GM23338 (cell line): Measurements from ENCODE around the gene VILL. TPM values are rescaled to one million over a fixed set of nuclear protein-coding genes. Genes with fewer than 3 reads are reported as not detected.

Source experiments
- ATAC-seq: fragments of 200-7000 bp; cut with Tn5 transposase; 3 replicates; pipeline ENCODE4 v1.9.1; 2020
- DNase-seq: peaks from one replicate; pipeline ENCODE4 v3.0.0-alpha.2; 2015; ENCODE audit warnings: low spot score
- H2AFZ ChIP-seq: fragments of 200-600 bp; sonication (generic); 2 replicates; pipeline ENCODE4 v1.8.0; 2016; ENCODE audit warnings: antibody characterized with exemption, mild to moderate bottlenecking, moderate library complexity
- H3F3A ChIP-seq: fragments of 200-600 bp; sonication (generic); replicated peaks from 2 replicates; pipeline ENCODE4 v1.8.0; 2017; ENCODE audit warnings: antibody characterized with exemption, mixed run types, low read depth
- H3K27ac ChIP-seq: fragments of 200-600 bp; sonication (generic); 2 replicates; pipeline ENCODE4 v1.6.1; 2016; ENCODE audit warnings: low read depth
- H3K27me3 ChIP-seq: fragments of 200-600 bp; sonication (generic); 2 replicates; pipeline ENCODE4 v1.8.0; 2016; ENCODE audit warnings: mild to moderate bottlenecking, mixed run types, moderate library complexity; ENCODE audit not compliant: insufficient read depth
- H3K36me3 ChIP-seq: fragments of 200-600 bp; sonication (generic); 2 replicates; pipeline ENCODE4 v1.8.0; 2016; ENCODE audit warnings: mild to moderate bottlenecking; ENCODE audit not compliant: insufficient read depth
- H3K4me1 ChIP-seq: fragments of 200-600 bp; sonication (generic); 2 replicates; pipeline ENCODE4 v1.8.0; 2016; ENCODE audit warnings: mild to moderate bottlenecking, moderate library complexity; ENCODE audit not compliant: insufficient read depth
- H3K4me2 ChIP-seq: fragments of 200-600 bp; sonication (generic); 2 replicates; pipeline ENCODE4 v1.7.1; 2017; ENCODE audit warnings: mixed run types
- H3K4me3 ChIP-seq: fragments of 200-600 bp; sonication (generic); 2 replicates; pipeline ENCODE4 v1.6.1; 2016; ENCODE audit warnings: mixed run types
- H3K79me2 ChIP-seq: fragments of 200-600 bp; sonication (generic); replicated peaks from 2 replicates; pipeline ENCODE4 v1.8.0; 2017; ENCODE audit warnings: mild to moderate bottlenecking; ENCODE audit not compliant: insufficient read depth
- H3K9me2 ChIP-seq: fragments of 200-600 bp; sonication (generic); 2 replicates; pipeline ENCODE4 v1.8.0; 2017; ENCODE audit not compliant: insufficient read depth
- H4K20me1 ChIP-seq: fragments of 200-600 bp; sonication (generic); replicated peaks from 2 replicates; pipeline ENCODE4 v1.8.0; 2017; ENCODE audit warnings: mild to moderate bottlenecking; ENCODE audit not compliant: insufficient read depth
- H3K27ac Mint-ChIP-seq: 2 replicates; pipeline ENCODE4 v1.8.0; 2020; ENCODE audit warnings: inconsistent platforms, mild to moderate bottlenecking, moderate library complexity, mixed read lengths
- H3K27me3 Mint-ChIP-seq: 3 replicates; pipeline ENCODE4 v1.8.0; 2022; ENCODE audit warnings: low read depth, mild to moderate bottlenecking, moderate library complexity, mixed read lengths, inconsistent platforms; ENCODE audit not compliant: insufficient read depth, poor library complexity
- H3K36me3 Mint-ChIP-seq: 3 replicates; pipeline ENCODE4 v1.8.0; 2021; ENCODE audit warnings: low read depth, mild to moderate bottlenecking, inconsistent platforms, moderate library complexity, mixed read lengths
- H3K4me1 Mint-ChIP-seq: 3 replicates; pipeline ENCODE4 v1.8.0; 2020; ENCODE audit warnings: mild to moderate bottlenecking, inconsistent platforms, mixed read lengths
- H3K4me3 Mint-ChIP-seq: 3 replicates; pipeline ENCODE4 v1.8.0; 2021; ENCODE audit warnings: moderate library complexity, mild to moderate bottlenecking, inconsistent platforms, mixed read lengths
- H3K9me3 Mint-ChIP-seq: 3 replicates; pipeline ENCODE4 v1.8.0; 2020; ENCODE audit warnings: moderate library complexity, mild to moderate bottlenecking, inconsistent platforms, mixed read lengths
- CREB1 ChIP-seq: fragments of 250-450 bp; sonication (Bioruptor Pico); IDR thresholded peaks from 2 replicates; pipeline ENCODE4 v1.5.0; 2020; ENCODE audit warnings: low read depth, mild to moderate bottlenecking, moderate library complexity
- CTCF ChIP-seq, 2 experiments: fragments of 200-600 bp in 1 of 2; sonication (generic) in 1 of 2; conservative IDR thresholded peaks; 2 replicates each; pipeline versions ENCODE4 v1.5.1 to v1.6.1; 2016 to 2017; ENCODE audit warnings: antibody characterized with exemption in 2 of 2, low read depth in 2 of 2, mild to moderate bottlenecking in 2 of 2, moderate library complexity in 1 of 2
- ETS1 ChIP-seq: IDR thresholded peaks from 2 replicates; pipeline ENCODE4 v1.6.1; 2016; ENCODE audit warnings: antibody characterized with exemption
- EZH2 ChIP-seq: fragments of 200-600 bp; sonication (generic); IDR thresholded peaks from one replicate; pipeline ENCODE4 v1.8.0; 2017; ENCODE audit warnings: antibody characterized with exemption, mild to moderate bottlenecking, low read depth; ENCODE audit not compliant: unreplicated experiment
- EZH2phosphoT487 ChIP-seq: fragments of 200-600 bp; sonication (generic); IDR thresholded peaks from one replicate; pipeline ENCODE4 v1.8.1; 2018; ENCODE audit warnings: antibody characterized with exemption; ENCODE audit not compliant: unreplicated experiment
- JUNB ChIP-seq: IDR thresholded peaks from one replicate; pipeline ENCODE4 v1.6.1; 2016; ENCODE audit warnings: antibody characterized with exemption; ENCODE audit not compliant: unreplicated experiment
- NANOG ChIP-seq: IDR thresholded peaks from 2 replicates; pipeline ENCODE4 v1.6.1; 2016; ENCODE audit warnings: antibody characterized with exemption, borderline replicate concordance
- POLR2AphosphoS5 ChIP-seq: IDR thresholded peaks from 2 replicates; pipeline ENCODE4 v1.6.1; 2016; ENCODE audit warnings: antibody characterized with exemption, low read depth
- REST ChIP-seq: IDR thresholded peaks from one replicate; pipeline ENCODE4 v1.6.1; 2018; ENCODE audit warnings: antibody characterized with exemption; ENCODE audit not compliant: unreplicated experiment
- STAT1 ChIP-seq: IDR thresholded peaks from one replicate; pipeline ENCODE4 v1.6.1; 2016; ENCODE audit warnings: antibody characterized with exemption; ENCODE audit not compliant: unreplicated experiment
- ZNF114 ChIP-seq: fragments of 250-450 bp; sonication (Bioruptor Pico); IDR thresholded peaks from 2 replicates; pipeline ENCODE4 v1.5.0; 2020; ENCODE audit warnings: mild to moderate bottlenecking, moderate library complexity
- ZNF331 ChIP-seq: fragments of 250-450 bp; sonication (Bioruptor Pico); IDR thresholded peaks from 2 replicates; pipeline ENCODE4 v1.5.0; 2020; ENCODE audit warnings: low read depth, mild to moderate bottlenecking, moderate library complexity
- polyA plus RNA-seq: library from polyadenylated mRNA; unstranded; fragments of >200 nt; fragmentation: Nextera tagmentation; extraction: Ambion mirVana; gene quantifications from 2 replicates; pipeline ENCODE4 v1.2.1, GENCODE V29; 2016
- total RNA-seq: library from RNA; depleted of rRNA; stranded (reverse); fragments of >200 nt; shearing (Covaris generic); gene quantifications from 2 replicates; pipeline ENCODE4 v1.2.3, GENCODE V29; 2014
- TF ChIP-seq, protein P1 (sequence below): fragments of 250-450 bp; sonication (Bioruptor Pico); IDR thresholded peaks from 2 replicates; pipeline ENCODE4 v1.5.0; 2020; ENCODE audit warnings: mild to moderate bottlenecking, moderate library complexity

VILL gene
- total and polyA plus RNA-seq, 2 experiments from 2014 or later: 2.7 to 9.8 TPM

DNA sequence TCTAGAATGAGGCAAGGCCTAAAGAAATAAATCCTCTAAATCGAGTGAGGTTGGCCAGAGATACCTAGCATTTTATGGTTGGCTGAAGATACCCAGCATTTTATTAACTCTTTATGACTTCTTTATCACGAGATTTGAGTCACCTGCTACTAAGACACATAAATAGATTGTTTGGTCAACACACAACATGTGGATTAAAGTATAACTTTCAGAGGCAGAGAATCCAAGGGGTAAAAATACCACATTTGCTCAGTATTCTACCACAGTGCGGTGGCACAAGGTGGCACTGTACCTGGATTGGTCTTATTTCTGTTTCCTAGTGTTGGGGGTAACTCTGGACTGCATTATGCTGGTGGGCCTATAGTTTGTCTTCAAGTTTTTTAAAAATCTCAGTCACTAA is 27.0 kb upstream of the VILL start:
- H4K20me1 ChIP-seq: no peaks in the 10 kb centered on the region
- Mint-ChIP-seq H3K4me3 (no peak overlapping the region), H3K36me3 (peaks cover 4% of the 10 kb centered on the region; the same call in 2 of the 3 replicates), H3K27ac (0 out of 2 replicates have a peak overlapping the region, but pooled peaks have one; percentile 96), H3K27me3 (peaks cover 2% of the 10 kb centered on the region), H3K4me1 (peaks cover 34% of the 10 kb centered on the region), H3K9me3 (no peaks in the 10 kb centered on the region)
- no peaks in the 10 kb centered on the region for H3K79me2 ChIP-seq
- ATAC-seq (no peak), DNase-seq (no peak)
- H3K4me3 ChIP-seq: no peak overlapping the region
- no peak overlapping the region for H2AFZ ChIP-seq
- no peaks in the 10 kb centered on the region for H3K36me3 ChIP-seq
- no peaks in the 10 kb centered on the region for H3F3A ChIP-seq
- peak overlapping the region; percentile 88; the same call in 1 of the 2 replicates for H3K27ac ChIP-seq
- H3K27me3 ChIP-seq: no peaks in the 10 kb centered on the region
- no peaks in the 10 kb centered on the region for H3K9me2 ChIP-seq
- TF ChIP-seq, protein P1, sequence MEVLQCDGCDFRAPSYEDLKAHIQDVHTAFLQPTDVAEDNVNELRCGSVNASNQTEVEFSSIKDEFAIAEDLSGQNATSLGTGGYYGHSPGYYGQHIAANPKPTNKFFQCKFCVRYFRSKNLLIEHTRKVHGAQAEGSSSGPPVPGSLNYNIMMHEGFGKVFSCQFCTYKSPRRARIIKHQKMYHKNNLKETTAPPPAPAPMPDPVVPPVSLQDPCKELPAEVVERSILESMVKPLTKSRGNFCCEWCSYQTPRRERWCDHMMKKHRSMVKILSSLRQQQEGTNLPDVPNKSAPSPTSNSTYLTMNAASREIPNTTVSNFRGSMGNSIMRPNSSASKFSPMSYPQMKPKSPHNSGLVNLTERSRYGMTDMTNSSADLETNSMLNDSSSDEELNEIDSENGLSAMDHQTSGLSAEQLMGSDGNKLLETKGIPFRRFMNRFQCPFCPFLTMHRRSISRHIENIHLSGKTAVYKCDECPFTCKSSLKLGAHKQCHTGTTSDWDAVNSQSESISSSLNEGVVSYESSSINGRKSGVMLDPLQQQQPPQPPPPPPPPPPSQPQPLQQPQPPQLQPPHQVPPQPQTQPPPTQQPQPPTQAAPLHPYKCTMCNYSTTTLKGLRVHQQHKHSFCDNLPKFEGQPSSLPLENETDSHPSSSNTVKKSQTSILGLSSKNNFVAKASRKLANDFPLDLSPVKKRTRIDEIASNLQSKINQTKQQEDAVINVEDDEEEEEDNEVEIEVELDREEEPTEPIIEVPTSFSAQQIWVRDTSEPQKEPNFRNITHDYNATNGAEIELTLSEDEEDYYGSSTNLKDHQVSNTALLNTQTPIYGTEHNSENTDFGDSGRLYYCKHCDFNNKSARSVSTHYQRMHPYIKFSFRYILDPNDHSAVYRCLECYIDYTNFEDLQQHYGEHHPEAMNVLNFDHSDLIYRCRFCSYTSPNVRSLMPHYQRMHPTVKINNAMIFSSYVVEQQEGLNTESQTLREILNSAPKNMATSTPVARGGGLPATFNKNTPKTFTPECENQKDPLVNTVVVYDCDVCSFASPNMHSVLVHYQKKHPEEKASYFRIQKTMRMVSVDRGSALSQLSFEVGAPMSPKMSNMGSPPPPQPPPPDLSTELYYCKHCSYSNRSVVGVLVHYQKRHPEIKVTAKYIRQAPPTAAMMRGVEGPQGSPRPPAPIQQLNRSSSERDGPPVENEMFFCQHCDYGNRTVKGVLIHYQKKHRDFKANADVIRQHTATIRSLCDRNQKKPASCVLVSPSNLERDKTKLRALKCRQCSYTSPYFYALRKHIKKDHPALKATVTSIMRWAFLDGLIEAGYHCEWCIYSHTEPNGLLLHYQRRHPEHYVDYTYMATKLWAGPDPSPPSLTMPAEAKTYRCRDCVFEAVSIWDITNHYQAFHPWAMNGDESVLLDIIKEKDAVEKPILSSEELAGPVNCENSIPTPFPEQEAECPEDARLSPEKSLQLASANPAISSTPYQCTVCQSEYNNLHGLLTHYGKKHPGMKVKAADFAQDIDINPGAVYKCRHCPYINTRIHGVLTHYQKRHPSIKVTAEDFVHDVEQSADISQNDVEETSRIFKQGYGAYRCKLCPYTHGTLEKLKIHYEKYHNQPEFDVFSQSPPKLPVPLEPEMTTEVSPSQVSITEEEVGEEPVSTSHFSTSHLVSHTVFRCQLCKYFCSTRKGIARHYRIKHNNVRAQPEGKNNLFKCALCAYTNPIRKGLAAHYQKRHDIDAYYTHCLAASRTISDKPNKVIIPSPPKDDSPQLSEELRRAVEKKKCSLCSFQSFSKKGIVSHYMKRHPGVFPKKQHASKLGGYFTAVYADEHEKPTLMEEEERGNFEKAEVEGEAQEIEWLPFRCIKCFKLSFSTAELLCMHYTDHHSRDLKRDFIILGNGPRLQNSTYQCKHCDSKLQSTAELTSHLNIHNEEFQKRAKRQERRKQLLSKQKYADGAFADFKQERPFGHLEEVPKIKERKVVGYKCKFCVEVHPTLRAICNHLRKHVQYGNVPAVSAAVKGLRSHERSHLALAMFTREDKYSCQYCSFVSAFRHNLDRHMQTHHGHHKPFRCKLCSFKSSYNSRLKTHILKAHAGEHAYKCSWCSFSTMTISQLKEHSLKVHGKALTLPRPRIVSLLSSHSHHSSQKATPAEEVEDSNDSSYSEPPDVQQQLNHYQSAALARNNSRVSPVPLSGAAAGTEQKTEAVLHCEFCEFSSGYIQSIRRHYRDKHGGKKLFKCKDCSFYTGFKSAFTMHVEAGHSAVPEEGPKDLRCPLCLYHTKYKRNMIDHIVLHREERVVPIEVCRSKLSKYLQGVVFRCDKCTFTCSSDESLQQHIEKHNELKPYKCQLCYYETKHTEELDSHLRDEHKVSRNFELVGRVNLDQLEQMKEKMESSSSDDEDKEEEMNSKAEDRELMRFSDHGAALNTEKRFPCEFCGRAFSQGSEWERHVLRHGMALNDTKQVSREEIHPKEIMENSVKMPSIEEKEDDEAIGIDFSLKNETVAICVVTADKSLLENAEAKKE (CRISPR knock-in tag): no peak
- TF ChIP-seq ETS1: no peak
- no peak for TF ChIP-seq REST
- no peak for TF ChIP-seq NANOG
- TF ChIP-seq POLR2AphosphoS5: no peak
- TF ChIP-seq JUNB: no peak
- TF ChIP-seq ZNF114 (CRISPR knock-in tag): no peak
- no peak for TF ChIP-seq STAT1
- TF ChIP-seq CTCF (conservative IDR thresholded peaks at IDR 0.05; ENCODE audit: low read depth in 2 of 2): no peak
- no peak for TF ChIP-seq ZNF331 (CRISPR knock-in tag)
- TF ChIP-seq EZH2phosphoT487: no peak
- no peak for TF ChIP-seq EZH2
- TF ChIP-seq CREB1 (CRISPR knock-in tag): no peak
- no peak overlapping the region for H3K4me2 ChIP-seq
- peaks cover 34% of the 10 kb centered on the region for H3K4me1 ChIP-seq
